ENCODE results near the gene DCAF10.
"Not testable (repeated sequence)": the region's sequence is repeated elsewhere in the genome, so short reads cannot be mapped to it uniquely, and the experiment has no call there.

DCAF10 gene, protein sequence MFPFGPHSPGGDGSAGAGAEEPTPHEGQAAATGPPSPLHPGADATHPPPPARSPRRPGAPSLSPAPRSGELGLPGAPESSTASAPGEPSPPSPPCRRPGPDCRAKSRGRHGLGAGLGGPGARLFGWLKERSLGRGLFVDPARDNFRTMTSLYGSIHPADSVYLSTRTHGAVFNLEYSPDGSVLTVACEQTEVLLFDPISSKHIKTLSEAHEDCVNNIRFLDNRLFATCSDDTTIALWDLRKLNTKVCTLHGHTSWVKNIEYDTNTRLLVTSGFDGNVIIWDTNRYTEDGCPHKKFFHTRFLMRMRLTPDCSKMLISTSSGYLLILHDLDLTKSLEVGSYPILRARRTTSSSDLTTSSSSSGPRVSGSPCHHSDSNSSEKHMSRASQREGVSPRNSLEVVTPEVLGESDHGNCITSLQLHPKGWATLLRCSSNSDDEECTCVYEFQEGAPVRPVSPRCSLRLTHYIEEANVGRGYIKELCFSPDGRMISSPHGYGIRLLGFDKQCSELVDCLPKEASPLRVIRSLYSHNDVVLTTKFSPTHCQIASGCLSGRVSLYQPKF

DNA sequence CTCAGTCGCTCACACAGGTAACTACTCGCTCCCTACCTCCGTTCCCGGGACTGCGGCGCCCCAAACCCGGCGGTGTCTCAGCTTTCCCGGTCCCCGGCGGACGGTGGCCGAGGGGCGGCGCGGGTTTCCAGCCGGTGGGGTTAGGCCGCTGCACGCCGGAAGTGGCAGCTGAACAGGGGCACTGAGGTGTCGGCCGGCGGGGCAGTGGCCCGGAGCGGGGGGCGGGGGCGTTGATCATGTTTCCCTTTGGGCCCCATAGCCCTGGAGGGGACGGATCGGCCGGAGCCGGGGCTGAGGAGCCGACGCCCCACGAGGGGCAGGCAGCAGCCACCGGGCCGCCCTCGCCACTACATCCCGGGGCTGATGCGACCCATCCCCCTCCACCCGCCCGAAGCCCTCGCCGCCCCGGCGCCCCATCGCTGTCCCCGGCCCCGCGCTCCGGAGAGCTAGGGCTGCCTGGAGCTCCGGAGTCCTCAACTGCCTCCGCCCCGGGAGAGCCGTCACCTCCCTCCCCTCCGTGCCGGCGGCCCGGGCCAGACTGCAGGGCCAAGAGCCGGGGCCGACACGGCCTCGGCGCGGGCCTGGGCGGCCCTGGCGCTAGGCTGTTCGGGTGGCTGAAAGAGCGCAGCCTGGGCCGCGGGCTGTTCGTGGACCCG is at the start of gene DCAF10:
Gene DCAF10, plus strand, starts transcription at position 167 of the 656 bp plus-strand sequence. Its CDS starts 70 bp downstream, at position 237.
- TF ChIP-seq, protein P1, sequence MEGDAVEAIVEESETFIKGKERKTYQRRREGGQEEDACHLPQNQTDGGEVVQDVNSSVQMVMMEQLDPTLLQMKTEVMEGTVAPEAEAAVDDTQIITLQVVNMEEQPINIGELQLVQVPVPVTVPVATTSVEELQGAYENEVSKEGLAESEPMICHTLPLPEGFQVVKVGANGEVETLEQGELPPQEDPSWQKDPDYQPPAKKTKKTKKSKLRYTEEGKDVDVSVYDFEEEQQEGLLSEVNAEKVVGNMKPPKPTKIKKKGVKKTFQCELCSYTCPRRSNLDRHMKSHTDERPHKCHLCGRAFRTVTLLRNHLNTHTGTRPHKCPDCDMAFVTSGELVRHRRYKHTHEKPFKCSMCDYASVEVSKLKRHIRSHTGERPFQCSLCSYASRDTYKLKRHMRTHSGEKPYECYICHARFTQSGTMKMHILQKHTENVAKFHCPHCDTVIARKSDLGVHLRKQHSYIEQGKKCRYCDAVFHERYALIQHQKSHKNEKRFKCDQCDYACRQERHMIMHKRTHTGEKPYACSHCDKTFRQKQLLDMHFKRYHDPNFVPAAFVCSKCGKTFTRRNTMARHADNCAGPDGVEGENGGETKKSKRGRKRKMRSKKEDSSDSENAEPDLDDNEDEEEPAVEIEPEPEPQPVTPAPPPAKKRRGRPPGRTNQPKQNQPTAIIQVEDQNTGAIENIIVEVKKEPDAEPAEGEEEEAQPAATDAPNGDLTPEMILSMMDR (IDR thresholded peaks at IDR 0.05; ENCODE audit: borderline replicate concordance, insufficient read depth, low read depth, low read length): no peak
- H3K4me3 ChIP-seq (ENCODE audit: low read depth, low read length): peak within 1 kb of the TSS; percentile 80

- H3K4me3 ChIP-seq (ENCODE audit: low read depth, low read length): no peak overlapping the region
- TF ChIP-seq, protein P1 (IDR thresholded peaks at IDR 0.05; ENCODE audit: borderline replicate concordance, insufficient read depth, low read depth, low read length): no peak
Measured at GRCh38 chr9:37751186-37751585, 49.4 kb upstream of the DCAF10 start.

GRCh38 chr9:37751704-37752103 is 48.9 kb upstream of the DCAF10 start:
- H3K4me3 ChIP-seq (ENCODE audit: low read depth, low read length): not testable (repeated sequence)

- not testable (repeated sequence) for H3K4me3 ChIP-seq (ENCODE audit: low read depth, low read length)
Measured at GRCh38 chr9:37752112-37752511, 48.5 kb upstream of the DCAF10 start.

DNA sequence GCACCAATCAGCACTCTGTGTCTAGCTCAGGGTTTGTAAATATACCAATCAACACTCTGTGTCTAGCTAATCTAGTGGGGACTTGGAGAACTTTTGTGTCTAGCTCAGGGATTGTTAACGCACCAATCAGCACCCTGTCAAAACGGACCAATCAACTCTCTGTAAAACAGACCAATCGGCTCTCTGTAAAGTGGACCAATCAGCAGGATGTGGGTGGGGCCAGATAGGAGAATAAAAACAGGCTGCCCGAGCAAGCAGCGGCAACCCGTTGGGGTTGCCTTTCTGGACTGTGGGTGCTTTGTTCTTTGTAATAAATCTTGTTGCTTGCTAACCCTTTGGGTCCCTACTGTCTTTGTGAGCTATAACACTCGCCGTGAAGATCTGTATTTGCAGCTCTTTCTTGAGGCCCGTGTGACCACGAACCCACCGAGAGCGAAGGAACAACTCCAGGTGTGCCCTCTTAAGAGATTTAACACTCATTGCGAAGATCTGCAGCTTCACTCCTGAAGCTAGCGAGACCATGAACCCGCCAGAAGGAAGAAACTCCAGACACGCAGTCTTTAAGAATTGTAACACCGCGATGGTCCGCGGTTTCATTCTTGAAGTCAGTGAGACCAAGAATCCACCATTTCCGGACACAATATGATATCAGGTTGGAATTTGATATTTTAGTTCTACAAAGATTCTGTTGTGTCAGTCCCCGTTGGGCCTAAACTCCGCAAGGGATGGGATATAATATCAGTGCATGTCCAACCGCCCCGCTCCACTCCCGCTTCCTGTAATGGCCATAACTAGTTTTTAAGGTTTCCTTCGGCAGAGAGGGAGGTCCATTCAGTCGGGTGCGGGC is 47.7 kb upstream of the DCAF10 start:
- TF ChIP-seq, protein P1 (IDR thresholded peaks at IDR 0.05; ENCODE audit: borderline replicate concordance, insufficient read depth, low read depth, low read length): no peak
- H3K4me3 ChIP-seq (ENCODE audit: low read depth, low read length): peak overlapping the region; percentile 81

GRCh38 chr9:37753489-37754190 is 47.0 kb upstream of the DCAF10 start, which contains the start of gene TRMT10B:
TRMT10B (plus strand) TSS chr9:37753805; CDS start chr9:37761932, 8,127 bp downstream.
- TF ChIP-seq, protein P1 (IDR thresholded peaks at IDR 0.05; ENCODE audit: borderline replicate concordance, insufficient read depth, low read depth, low read length): no peak
- H3K4me3 ChIP-seq (ENCODE audit: low read depth, low read length): peak within 1 kb of the TSS; percentile 81

DNA sequence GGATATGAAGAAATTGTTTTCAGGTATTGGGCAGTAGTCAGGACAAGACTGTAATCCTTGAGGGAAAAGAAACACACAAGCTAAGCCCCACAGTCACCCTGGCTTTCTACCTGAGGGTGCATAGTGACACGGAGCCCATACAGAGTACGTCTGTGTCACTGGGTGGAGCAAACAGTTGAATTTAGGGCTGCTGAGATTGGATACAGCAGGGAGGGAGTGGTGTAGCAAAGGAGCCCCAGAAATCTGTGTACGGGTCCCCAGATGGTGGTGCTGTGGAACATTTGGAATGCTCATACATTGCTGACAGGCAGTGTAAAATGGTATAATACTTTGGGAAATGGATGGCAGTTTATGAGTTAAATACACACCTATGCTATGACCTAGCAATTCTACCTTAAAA is 41.9 kb upstream of the DCAF10 start:
- TF ChIP-seq, protein P1 (IDR thresholded peaks at IDR 0.05; ENCODE audit: borderline replicate concordance, insufficient read depth, low read depth, low read length): no peak
- no peak overlapping the region for H3K4me3 ChIP-seq (ENCODE audit: low read depth, low read length)
